Upper lobe of left lung (tissue), 4 donors: ENCODE measurements around the gene TM7SF3.

Experiments
- EP300 ChIP-seq, 4 donors: sonication (generic); formaldehyde crosslinking; IDR thresholded peaks; one replicate each; pipeline ENCODE4 v1.5.1; 2017; ENCODE audit warnings: antibody characterized with exemption in 4 of 4, control low read depth in 2 of 4
- POLR2A ChIP-seq, 4 donors: fragments of 450-650 bp; IDR thresholded peaks; one replicate each; pipeline ENCODE4 v1.5.1; 2016 to 2017; ENCODE audit warnings: antibody characterized with exemption in 4 of 4, mild to moderate bottlenecking in 2 of 4
- POLR2AphosphoS5 ChIP-seq, 2 donors: sonication (generic); formaldehyde crosslinking; IDR thresholded peaks; one replicate each; pipeline ENCODE4 v1.5.1; 2017; ENCODE audit warnings: antibody characterized with exemption in 2 of 2
- TF ChIP-seq, protein P1 (sequence below), 6 experiments: fragments of 450-650 bp in 4 of 6; fragments of 200-600 bp in 2 of 6; sonication (generic) in 2 of 6; IDR thresholded peaks; one replicate each; pipeline ENCODE4 v1.5.1; 2016 to 2019; ENCODE audit warnings: antibody characterized with exemption in 6 of 6

DNA sequence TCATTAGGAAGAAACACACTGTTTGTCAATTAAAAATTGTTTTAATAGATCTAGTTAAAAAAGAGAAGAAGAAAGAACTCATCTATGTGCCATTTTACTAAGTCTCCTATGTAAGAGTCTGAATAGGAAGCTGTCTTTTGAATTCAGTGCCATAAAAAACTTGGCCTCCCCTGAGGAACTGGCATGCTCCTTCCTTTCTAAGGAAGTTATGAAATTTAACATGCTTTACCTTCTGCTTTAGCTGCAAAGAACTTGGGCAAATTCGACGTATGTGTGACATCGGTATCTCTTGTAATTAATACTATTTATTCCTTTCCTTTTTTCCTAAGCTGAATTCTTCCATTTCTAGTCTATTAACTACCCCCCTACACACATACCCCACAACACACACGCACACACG, 12.5 kb downstream of the TM7SF3 start:
- TF ChIP-seq POLR2A (IDR thresholded peaks at IDR 0.05) (no peak), EP300 (IDR thresholded peaks at IDR 0.05) (no peak), POLR2AphosphoS5 (IDR thresholded peaks at IDR 0.05) (no peak)
- TF ChIP-seq, protein P1, sequence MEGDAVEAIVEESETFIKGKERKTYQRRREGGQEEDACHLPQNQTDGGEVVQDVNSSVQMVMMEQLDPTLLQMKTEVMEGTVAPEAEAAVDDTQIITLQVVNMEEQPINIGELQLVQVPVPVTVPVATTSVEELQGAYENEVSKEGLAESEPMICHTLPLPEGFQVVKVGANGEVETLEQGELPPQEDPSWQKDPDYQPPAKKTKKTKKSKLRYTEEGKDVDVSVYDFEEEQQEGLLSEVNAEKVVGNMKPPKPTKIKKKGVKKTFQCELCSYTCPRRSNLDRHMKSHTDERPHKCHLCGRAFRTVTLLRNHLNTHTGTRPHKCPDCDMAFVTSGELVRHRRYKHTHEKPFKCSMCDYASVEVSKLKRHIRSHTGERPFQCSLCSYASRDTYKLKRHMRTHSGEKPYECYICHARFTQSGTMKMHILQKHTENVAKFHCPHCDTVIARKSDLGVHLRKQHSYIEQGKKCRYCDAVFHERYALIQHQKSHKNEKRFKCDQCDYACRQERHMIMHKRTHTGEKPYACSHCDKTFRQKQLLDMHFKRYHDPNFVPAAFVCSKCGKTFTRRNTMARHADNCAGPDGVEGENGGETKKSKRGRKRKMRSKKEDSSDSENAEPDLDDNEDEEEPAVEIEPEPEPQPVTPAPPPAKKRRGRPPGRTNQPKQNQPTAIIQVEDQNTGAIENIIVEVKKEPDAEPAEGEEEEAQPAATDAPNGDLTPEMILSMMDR (IDR thresholded peaks at IDR 0.05) = no peak
